ENCODE results near the gene TPMT. TPM values are rescaled to one million over a fixed set of nuclear protein-coding genes. Genes with fewer than 3 reads are reported as not detected.
A peak's percentile ranks its signal among the peaks of the same experiment; 100 is the strongest.

TPMT gene
- total RNA-seq, 2 experiments from 2014 or later = 6.1 to 6.4 TPM

DNA sequence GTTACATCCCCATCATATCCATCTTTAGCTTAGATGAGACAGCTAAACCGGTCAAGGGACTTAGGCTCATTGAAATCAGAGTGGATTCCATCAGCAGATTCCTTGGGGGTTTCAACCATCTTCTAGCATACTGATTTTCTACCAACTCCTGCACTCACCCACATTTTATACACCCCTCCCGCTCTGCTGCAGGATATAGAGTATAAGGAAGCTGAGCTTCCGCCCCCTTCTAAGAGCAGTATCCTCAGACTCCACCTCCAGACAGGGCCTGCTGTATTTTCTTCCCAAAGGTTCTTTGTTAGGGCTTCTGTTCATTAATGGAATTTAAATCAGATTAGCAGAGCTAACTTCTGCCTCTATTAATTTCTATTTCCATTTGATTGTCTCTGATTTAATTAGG is 22.5 kb downstream of the TPMT start:
- DNase-seq = no peak
- Mint-ChIP-seq H3K27me3 (ENCODE audit: low read depth) (no peaks in the 10 kb centered on the region), H3K4me3 (no peak overlapping the region), H3K4me1 (ENCODE audit: low read depth) (peaks cover 12% of the 10 kb centered on the region), H3K36me3 (ENCODE audit: low read depth) (peaks cover 4% of the 10 kb centered on the region), H3K9me3 (ENCODE audit: insufficient read depth) (no peaks in the 10 kb centered on the region), H3K27ac (no peak overlapping the region)
- POLR2A ChIA-PET = no interaction called here
- CTCF ChIA-PET = interaction anchor here (1.2 kb wide), 1 partner anchor 10 kb away, joined by 3 read pairs; the partner anchor contains the start of gene NHLRC1
- ATAC-seq = no peak

DNA sequence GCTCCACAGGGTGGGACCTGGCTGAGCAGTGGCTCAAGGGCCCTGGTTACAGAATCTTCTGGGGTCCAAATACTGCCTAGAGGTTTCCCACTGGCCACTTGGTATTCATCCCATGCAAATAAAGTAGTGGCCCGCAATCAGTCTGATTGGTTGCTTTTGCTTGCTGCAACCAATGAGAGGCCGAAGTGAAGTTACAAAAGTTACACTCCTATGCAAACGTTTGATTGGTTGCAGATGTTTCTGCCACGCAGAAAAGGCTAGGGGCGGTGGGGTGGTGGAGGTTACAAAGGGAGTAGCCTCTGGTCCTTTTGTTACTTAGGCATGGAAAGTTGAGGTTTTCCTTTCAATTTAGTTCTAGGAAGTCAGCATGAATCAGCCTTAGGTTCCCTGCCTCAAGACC is 28.8 kb downstream of the TPMT start:
- Mint-ChIP-seq H3K36me3 (ENCODE audit: low read depth) (no peaks in the 10 kb centered on the region), H3K4me3 (no peak overlapping the region), H3K9me3 (ENCODE audit: insufficient read depth) (no peaks in the 10 kb centered on the region), H3K4me1 (ENCODE audit: low read depth) (peaks cover 8% of the 10 kb centered on the region), H3K27me3 (ENCODE audit: low read depth) (peaks cover 18% of the 10 kb centered on the region), H3K27ac (no peak overlapping the region)
- POLR2A ChIA-PET = no interaction called here
- CTCF ChIA-PET = interaction anchor here (1.0 kb wide), 1 partner anchor 11 kb away, joined by 3 read pairs; no protein-coding TSS in a partner anchor
- no peak for DNase-seq
- ATAC-seq = no peak

GRCh38 chr6:18122128-18123093 is 32.5 kb downstream of the TPMT start, which contains the start of gene NHLRC1:
Gene NHLRC1 (minus strand): TSS chr6:18122677. CDS start chr6:18122606, 71 bp downstream.
- Mint-ChIP-seq H3K4me3 (peak within 1 kb of the TSS; percentile 52), H3K9me3 (ENCODE audit: insufficient read depth) (no peaks in the 10 kb centered on the region), H3K4me1 (ENCODE audit: low read depth) (peaks cover 8% of the 10 kb centered on the region), H3K36me3 (ENCODE audit: low read depth) (no peaks in the 10 kb centered on the region), H3K27ac (peak within 1 kb of the TSS; percentile 57), H3K27me3 (ENCODE audit: low read depth) (peaks cover 42% of the 10 kb centered on the region)
- ChIA-PET POLR2A (no interaction called here), CTCF (interaction anchor here (0.8 to 1.6 kb wide), 6 partner anchors 10 to 143 kb away, joined by 3 to 7 read pairs (median 4); partner anchors contain the start of gene TPMT)
- peak; percentile 99 for ATAC-seq
- peak; percentile 86 for DNase-seq

- Mint-ChIP-seq H3K27me3 (ENCODE audit: low read depth) (peaks cover 47% of the 10 kb centered on the region), H3K27ac (no peak overlapping the region), H3K9me3 (ENCODE audit: insufficient read depth) (no peaks in the 10 kb centered on the region), H3K36me3 (ENCODE audit: low read depth) (no peaks in the 10 kb centered on the region), H3K4me3 (peak overlapping the region; percentile 52), H3K4me1 (ENCODE audit: low read depth) (peaks cover 8% of the 10 kb centered on the region)
- ChIA-PET CTCF (interaction anchor here (0.8 to 1.6 kb wide), 6 partner anchors 11 to 144 kb away, joined by 3 to 7 read pairs (median 4); partner anchors contain the start of gene TPMT), POLR2A (no interaction called here)
- DNase-seq (no peak), ATAC-seq (no peak)
Measured at GRCh38 chr6:18121580-18122127, 33.2 kb downstream of the TPMT start.

DNA sequence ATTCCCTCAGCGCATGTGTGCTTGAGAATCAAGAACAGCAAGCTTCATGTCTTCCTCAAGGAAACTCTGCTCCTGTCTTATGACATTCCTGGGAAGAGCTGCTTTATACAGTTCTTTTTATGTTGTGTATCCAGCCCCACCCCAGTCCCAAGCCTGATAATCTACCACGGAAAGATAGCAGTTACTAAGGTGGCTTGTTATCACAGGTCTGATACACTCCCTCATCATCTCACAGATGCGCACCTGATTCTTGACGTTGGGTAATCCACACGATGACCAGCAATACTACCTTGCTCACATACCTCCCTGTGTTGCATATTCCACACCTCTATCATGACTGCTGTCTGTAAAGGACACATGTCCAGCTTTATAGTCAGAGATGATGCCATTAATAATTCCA is 35.6 kb downstream of the TPMT start:
- CTCF ChIA-PET = no interaction called here
- POLR2A ChIA-PET = no interaction called here
- no peak overlapping the region for H3K27ac Mint-ChIP-seq

GRCh38 chr6:18118330-18118729 is 36.5 kb downstream of the TPMT start:
- Mint-ChIP-seq H3K27me3 (ENCODE audit: low read depth) (peaks cover 51% of the 10 kb centered on the region), H3K4me3 (no peak overlapping the region), H3K27ac (no peak overlapping the region), H3K36me3 (ENCODE audit: low read depth) (no peaks in the 10 kb centered on the region), H3K9me3 (ENCODE audit: insufficient read depth) (no peaks in the 10 kb centered on the region), H3K4me1 (ENCODE audit: low read depth) (peaks cover 26% of the 10 kb centered on the region)
- ATAC-seq = no peak
- ChIA-PET CTCF (no interaction called here), POLR2A (no interaction called here)
- no peak for DNase-seq

More for the DNA sequence above, 35.6 kb downstream of the TPMT start:
- DNase-seq (no peak), ATAC-seq (no peak)
- Mint-ChIP-seq H3K4me1 (ENCODE audit: low read depth) (peaks cover 25% of the 10 kb centered on the region), H3K4me3 (no peak overlapping the region), H3K27me3 (ENCODE audit: low read depth) (peaks cover 45% of the 10 kb centered on the region), H3K9me3 (ENCODE audit: insufficient read depth) (no peaks in the 10 kb centered on the region), H3K36me3 (ENCODE audit: low read depth) (no peaks in the 10 kb centered on the region)

DNA sequence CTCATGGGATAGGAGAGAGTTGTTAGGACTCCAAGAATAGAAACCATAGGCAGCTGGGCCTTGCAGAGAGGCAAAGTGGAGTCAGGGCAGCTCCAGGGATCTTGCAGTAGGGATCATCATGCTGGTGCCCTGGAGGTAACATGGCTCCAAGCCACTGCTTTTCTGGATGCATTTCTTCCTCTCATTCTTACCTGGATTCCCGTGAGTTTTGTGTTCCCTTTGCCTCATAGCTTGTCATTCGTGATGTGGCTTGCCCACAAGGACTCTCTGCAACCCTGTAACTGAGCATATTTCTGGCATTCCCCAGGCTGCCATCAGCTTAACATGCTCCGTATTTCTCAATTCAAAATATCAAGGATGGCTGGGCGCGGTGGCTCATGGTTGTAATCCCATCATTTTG is 37.7 kb downstream of the TPMT start:
- no peak for ATAC-seq
- H3K4me1 Mint-ChIP-seq (ENCODE audit: low read depth) = peaks cover 19% of the 10 kb centered on the region
- DNase-seq = no peak
- ChIA-PET CTCF (no interaction called here), POLR2A (no interaction called here)
- H3K27me3 Mint-ChIP-seq (ENCODE audit: low read depth) = peaks cover 51% of the 10 kb centered on the region
- H3K9me3 Mint-ChIP-seq (ENCODE audit: insufficient read depth) = no peaks in the 10 kb centered on the region
- no peak overlapping the region for H3K27ac Mint-ChIP-seq
- H3K36me3 Mint-ChIP-seq (ENCODE audit: low read depth) = no peaks in the 10 kb centered on the region
- H3K4me3 Mint-ChIP-seq = no peak overlapping the region

DNA sequence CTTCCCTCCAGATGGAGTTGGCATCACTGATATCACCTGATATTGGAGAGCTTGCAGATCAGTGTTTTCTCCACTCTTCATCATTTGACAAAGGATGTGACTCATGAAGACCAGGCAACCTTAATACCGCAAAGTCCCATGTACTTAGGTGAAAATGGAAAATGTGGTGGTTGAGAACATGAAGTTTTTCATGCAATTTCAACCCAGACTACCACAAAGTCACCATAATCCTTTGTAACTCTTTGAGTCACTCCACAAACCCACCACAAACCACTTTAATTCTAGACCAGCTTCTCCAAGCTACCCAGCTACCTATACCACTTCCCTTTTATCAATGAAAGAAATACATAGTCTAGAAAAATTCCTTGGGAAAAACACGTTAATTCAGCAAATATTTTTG is 39.5 kb downstream of the TPMT start:
- DNase-seq (peak; percentile 57), ATAC-seq (peak; percentile 78)
- H3K9me3 Mint-ChIP-seq (ENCODE audit: insufficient read depth) = no peaks in the 10 kb centered on the region
- ChIA-PET POLR2A (no interaction called here), CTCF (interaction anchor here (0.7 kb wide), 1 partner anchor 10 kb away, joined by 3 read pairs; no protein-coding TSS in a partner anchor)
- no peaks in the 10 kb centered on the region for H3K36me3 Mint-ChIP-seq (ENCODE audit: low read depth)
- peak overlapping the region; percentile 39 for H3K4me3 Mint-ChIP-seq
- H3K27me3 Mint-ChIP-seq (ENCODE audit: low read depth) = peaks cover 58% of the 10 kb centered on the region
- peak overlapping the region; percentile 3 for H3K27ac Mint-ChIP-seq
- peaks cover 18% of the 10 kb centered on the region for H3K4me1 Mint-ChIP-seq (ENCODE audit: low read depth)

DNA sequence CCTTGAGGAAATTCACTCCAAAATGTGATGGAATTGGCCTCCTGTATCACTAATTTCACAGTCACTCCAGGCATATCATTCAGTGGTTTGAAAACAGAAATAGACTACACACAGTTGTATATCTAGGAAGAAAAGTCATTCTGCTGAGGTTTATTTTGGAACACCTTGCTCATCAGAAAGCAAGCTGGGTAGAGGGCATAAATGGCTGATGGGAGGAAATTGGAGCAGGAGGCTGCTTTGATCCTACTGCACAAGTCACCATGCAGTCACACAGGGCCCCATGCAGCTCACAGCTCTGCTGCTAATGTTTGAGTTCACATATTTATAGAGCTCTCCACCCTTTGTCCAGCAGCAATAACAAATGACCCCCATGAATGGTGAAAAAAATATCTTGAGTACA is 44.7 kb downstream of the TPMT start:
- ATAC-seq = no peak
- Mint-ChIP-seq H3K27ac (no peak overlapping the region), H3K4me1 (ENCODE audit: low read depth) (peaks cover 9% of the 10 kb centered on the region), H3K27me3 (ENCODE audit: low read depth) (peaks cover 44% of the 10 kb centered on the region), H3K36me3 (ENCODE audit: low read depth) (peaks cover 3% of the 10 kb centered on the region), H3K9me3 (ENCODE audit: insufficient read depth) (peaks cover 17% of the 10 kb centered on the region), H3K4me3 (no peak overlapping the region)
- DNase-seq = no peak
- POLR2A ChIA-PET = no interaction called here
- CTCF ChIA-PET = no interaction called here

GRCh38 chr6:18107061-18107460 is 47.8 kb downstream of the TPMT start:
- ChIA-PET POLR2A (no interaction called here), CTCF (no interaction called here)
- Mint-ChIP-seq H3K4me3 (no peak overlapping the region), H3K36me3 (ENCODE audit: low read depth) (peaks cover 3% of the 10 kb centered on the region), H3K4me1 (ENCODE audit: low read depth) (no peaks in the 10 kb centered on the region), H3K9me3 (ENCODE audit: insufficient read depth) (peaks cover 17% of the 10 kb centered on the region), H3K27ac (no peak overlapping the region), H3K27me3 (ENCODE audit: low read depth) (peaks cover 43% of the 10 kb centered on the region)
- DNase-seq = no peak
- ATAC-seq = no peak

DNA sequence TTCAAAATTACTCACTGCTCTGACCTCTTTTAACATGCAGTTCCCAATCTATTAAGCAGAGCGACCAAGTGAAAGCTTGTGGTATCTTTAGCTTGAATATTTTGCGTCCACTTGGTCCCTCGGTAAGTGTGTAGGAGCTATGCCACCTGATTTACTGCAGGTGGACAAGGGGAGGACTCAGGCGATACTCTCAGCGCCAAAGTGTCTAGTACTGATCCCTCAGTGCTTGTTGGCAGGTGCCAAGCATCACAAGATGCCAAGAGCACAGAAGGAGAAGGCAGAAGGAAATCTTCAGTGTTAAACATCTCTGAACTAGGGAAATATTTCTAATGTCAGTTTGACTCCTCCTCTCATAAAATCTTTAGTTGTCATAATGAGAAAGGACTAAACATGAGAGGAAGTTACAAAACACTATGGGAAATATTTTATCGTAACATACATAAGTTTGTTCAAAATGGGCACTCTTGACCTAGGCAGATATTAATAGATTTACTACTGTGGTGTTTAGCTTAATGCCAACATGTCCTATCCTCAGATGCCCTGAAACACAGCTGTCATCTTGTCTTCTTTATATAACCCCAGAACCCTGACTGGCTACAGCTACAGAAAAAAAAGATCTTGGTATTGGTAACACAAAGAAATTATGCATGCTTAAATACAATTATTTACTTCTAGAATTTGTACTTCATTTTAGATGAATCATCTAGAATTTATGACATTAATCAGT is 51.9 kb downstream of the TPMT start:
- peaks cover 3% of the 10 kb centered on the region for H3K4me1 Mint-ChIP-seq (ENCODE audit: low read depth)
- H3K4me3 Mint-ChIP-seq = no peak overlapping the region
- ATAC-seq (no peak), DNase-seq (no peak)
- CTCF ChIA-PET = no interaction called here
- peaks cover 3% of the 10 kb centered on the region for H3K36me3 Mint-ChIP-seq (ENCODE audit: low read depth)
- H3K9me3 Mint-ChIP-seq (ENCODE audit: insufficient read depth) = peaks cover 17% of the 10 kb centered on the region
- H3K27me3 Mint-ChIP-seq (ENCODE audit: low read depth) = peaks cover 34% of the 10 kb centered on the region
- POLR2A ChIA-PET = no interaction called here
- H3K27ac Mint-ChIP-seq = no peak overlapping the region

DNA sequence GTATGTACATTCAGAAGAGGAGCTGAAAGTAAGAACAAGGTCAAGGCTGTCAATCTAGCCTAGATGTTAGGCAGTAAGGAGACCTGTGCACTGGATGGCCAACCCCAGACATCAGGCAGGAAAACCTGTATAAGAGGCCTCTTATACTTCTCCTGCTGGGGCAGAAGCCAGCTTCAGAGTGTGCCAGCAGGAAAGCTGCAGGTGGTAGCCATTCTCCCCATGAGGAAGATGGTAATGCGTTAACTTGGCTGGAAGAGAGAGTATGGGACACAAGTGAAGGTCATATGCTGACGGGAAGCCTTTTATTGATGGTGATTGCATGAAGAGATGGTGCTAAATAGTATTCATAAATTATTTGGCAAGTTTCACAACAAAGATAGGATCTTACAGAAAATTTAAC is 53.0 kb downstream of the TPMT start:
- Mint-ChIP-seq H3K4me1 (ENCODE audit: low read depth) (peaks cover 3% of the 10 kb centered on the region), H3K27me3 (ENCODE audit: low read depth) (peaks cover 33% of the 10 kb centered on the region), H3K4me3 (no peak overlapping the region), H3K27ac (no peak overlapping the region), H3K36me3 (ENCODE audit: low read depth) (no peaks in the 10 kb centered on the region), H3K9me3 (ENCODE audit: insufficient read depth) (peaks cover 12% of the 10 kb centered on the region)
- DNase-seq = no peak
- ATAC-seq = no peak
- ChIA-PET CTCF (no interaction called here), POLR2A (no interaction called here)

Measured in activated CD8-positive, alpha-beta T cell treated with anti-CD3 and anti-CD28 coated beads, Interleukin-2, amount 10 ng/mL, durations not matched to agents 7 days and 5 days (primary cell).